GM12872 (cell line): Measurements from ENCODE around the gene SMAD6.

Source experiments
- TF ChIP-seq, protein P1 (sequence below): IDR thresholded peaks from 3 replicates; pipeline ENCODE4 v1.5.1; 2011; ENCODE audit warnings: low read depth, mild to moderate bottlenecking, low read length, moderate library complexity; ENCODE audit not compliant: insufficient read depth

The SMAD6 gene

DNA sequence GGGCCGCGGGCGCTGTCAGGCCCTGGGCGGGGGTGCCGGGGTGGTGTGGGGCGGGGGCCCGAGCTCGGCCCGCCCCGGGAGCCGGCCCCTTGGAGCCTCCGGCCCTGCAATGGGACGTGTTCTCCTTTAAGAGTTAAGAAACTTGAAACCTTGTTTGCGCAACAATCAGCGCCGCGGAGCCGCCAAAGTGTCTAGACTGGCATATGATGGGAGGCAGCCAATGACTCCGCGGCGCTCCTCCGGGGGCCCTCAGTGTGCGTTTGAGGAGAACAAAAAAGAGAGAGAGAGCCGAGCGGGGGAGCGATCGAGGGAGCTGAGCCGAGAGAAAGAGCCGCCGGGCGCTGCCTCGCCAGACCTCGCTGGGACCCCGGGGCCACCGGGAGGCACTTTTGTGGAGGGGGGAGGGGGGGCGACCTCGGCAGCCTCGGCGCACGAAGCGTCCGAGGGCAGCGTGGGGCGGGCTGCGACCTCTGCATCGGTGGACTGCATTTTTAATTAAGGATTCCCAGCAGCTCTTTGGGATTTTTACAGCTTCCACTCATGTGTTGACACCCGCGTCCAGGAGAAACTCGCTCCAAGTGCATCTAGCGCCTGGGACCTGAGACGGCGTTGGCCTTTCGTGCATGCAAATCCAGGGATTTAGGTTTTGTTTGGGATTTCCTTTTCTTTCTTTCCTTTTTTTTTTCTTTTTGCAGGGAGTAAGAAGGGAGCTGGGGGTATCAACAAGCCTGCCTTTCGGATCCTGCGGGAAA lies at the start of gene SMAD6:
Gene SMAD6 (plus strand): TSS at position 202 of the 752 bp plus-strand sequence. CDS start 1,023 bp downstream, outside the sequence.
- TF ChIP-seq, protein P1, sequence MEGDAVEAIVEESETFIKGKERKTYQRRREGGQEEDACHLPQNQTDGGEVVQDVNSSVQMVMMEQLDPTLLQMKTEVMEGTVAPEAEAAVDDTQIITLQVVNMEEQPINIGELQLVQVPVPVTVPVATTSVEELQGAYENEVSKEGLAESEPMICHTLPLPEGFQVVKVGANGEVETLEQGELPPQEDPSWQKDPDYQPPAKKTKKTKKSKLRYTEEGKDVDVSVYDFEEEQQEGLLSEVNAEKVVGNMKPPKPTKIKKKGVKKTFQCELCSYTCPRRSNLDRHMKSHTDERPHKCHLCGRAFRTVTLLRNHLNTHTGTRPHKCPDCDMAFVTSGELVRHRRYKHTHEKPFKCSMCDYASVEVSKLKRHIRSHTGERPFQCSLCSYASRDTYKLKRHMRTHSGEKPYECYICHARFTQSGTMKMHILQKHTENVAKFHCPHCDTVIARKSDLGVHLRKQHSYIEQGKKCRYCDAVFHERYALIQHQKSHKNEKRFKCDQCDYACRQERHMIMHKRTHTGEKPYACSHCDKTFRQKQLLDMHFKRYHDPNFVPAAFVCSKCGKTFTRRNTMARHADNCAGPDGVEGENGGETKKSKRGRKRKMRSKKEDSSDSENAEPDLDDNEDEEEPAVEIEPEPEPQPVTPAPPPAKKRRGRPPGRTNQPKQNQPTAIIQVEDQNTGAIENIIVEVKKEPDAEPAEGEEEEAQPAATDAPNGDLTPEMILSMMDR, result no peak

DNA sequence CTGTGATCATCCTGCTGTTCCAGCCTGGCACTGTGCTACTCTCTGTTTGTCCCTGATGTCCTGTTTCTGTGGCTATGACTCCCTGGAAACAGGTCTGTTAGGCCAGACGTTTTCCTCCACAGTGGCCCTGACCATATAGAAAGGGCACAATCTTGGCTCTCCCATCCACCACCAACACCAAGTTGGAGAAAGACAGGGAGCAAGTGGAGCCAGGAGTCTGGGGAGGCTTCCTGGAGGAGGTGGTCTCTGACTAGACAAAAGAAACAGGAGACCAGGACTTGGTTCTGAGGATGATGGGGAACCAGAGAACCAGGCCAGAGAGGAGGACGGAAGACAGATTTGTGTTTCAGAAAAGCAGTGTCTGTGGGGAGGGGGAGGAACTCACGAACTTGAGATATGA lies 49.2 kb upstream of the SMAD6 start:
- TF ChIP-seq, protein P1, result no peak

DNA sequence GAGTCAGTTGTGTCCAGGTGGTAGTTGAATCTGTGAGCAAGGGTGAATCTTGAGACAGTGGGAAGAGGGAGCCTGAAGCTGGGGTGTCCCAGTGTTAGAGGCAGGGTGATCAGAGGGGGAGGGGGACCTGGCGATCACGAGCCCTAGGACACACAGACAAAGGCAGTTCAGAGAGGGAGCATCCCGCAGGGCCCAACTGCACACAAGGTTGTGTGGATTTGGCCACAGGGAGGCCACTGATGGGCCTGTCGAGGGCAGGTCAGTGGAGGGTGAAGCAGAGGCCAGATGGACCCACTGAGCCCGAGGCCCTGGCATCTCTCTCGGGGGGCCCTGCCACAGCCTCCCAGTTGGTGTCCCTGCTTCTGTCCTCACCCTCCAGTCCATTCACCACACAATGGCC lies 48.6 kb upstream of the SMAD6 start:
- TF ChIP-seq, protein P1, result no peak

DNA sequence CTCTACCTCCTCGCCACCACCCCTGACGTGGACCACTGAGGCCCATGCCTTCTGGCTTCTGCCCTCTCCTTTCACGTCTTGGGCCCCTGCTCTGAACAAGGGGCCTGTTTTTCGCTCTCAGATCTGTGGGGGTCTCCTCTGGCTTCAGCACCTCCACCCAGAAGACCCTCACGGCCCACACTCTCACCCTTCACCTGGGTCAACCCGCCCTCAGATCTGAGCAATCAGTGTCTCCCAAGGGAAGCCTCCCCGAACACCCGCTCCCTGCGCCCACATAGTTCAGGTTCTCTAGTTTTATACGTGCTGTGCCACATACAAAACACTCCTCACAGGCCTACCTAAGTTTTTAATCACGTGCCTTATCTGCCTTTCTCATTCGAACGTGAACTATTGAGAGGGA lies 48.2 kb upstream of the SMAD6 start:
- TF ChIP-seq, protein P1, result no peak

DNA sequence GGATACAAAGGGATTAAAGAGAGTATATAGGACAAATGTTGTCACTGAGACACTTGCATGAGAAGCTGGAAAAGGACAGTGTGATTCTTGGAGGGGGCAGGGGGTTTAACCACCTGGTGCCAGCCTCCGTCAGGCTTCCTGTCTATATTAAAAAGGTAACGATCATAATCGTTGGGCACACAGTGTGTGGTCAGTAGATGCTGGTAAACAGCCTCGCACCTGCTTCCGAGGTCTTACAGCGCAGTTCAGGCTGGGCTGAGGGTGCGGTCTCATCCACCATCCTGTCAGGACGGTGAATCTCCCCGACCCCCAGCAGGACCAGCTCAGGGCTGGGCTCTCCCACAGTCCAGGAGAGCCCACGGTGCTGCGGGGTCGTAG lies 47.7 kb upstream of the SMAD6 start:
- TF ChIP-seq, protein P1, result no peak

DNA sequence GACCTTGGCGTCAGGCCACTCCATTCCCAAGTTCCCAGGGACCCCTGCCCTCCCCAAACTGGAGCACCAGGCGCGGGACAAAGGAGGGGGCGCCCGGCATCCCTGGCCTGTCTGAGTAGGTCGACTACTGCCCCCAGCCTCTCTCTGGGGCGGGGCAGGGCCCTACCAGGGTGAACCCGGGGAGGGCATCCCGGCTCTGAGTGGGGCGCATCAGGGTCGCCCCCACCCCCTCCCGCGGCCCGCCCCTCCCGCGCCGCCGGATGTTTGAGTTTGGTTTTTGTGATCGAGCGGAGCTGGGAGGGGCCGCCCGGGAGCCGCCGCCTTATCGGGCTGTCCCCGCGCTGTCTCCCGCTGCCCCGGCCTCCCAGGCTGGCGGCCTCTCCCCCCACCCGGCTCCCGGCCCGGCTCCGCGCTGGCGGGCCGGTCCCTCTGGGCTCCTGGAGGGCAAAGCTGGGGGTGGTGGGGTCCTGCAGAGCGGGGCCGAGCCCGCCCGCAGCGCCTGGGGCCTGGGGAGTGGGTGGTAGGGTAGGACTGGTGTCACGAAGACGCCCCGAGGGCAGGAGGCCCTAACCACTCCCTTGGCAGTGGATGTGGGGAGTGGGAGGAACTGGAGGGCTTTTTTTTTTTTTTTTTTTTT lies 47.2 kb upstream of the SMAD6 start:
- TF ChIP-seq, protein P1, result no peak

DNA sequence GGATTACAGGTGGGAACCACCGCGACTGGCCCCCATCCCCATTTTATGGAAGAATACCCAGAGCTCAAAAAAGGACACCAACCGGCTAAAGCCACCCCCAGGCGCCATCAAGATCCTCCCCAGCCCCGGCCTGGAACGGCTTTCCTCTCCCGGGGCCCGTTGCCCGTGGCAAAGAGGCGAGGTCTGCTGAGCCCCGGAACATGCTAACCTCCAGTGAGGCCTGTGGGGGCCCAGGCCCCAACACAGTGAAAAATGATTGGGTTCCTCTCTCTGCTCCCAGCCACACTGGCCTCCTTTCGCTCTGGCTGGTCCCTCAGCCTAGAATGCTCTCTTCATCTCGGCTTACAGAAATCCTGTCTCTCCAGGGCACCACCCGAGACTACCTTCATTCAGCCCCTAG lies 46.5 kb upstream of the SMAD6 start:
- TF ChIP-seq, protein P1, result no peak
